Ramos (cell line): Measurements from ENCODE around the gene GLT1D1.

Source experiments
- in situ Hi-C: fragments of 300-500 bp; cut with MboI; formaldehyde crosslinking; loops from one replicate; pipeline ENCODE4 v1.14.3; 2022; ENCODE audit warnings: low sequenced_read_pairs; ENCODE audit not compliant: unreplicated experiment

GLT1D1 gene

DNA sequence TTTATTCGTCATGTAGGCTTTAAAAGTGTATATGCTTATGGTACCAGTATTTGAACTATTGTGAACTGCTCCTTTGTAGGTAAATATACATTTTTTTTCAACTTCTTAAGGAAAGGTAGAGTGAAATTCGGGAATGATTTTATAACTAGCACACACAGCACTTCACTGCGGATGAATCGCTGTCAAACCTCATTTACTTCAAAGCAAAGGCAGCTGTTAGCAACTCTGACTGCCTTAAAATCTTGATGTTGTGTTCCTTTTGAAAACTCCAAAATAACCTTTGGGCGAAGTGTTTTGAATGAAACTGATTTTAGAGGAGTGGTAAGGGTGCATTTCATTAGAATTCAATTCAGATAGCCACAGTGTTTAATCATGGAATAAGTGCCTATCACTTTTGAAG is 95.8 kb downstream of the GLT1D1 start:
- in situ Hi-C loops = no loop called here

DNA sequence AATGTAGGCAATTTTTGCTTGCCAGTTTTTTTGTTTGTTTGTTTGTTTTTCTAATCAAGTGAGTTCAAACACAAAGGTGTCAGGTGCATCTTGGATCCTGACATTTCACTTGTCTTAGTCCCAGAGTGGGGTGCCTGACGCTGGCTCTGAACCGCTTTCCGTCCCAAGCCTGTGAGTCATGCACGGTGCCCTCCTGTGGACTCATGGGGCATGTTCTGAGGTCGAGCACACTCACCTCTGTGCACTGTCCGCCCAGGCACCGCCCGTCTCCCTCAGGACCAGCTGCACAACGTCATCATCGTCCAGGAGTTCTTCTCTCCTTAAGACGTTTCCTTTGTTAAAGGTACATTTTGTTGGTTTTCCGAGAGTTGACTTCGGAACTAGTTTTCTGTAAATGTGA is 98.2 kb downstream of the GLT1D1 start:
- in situ Hi-C loops = no loop called here

DNA sequence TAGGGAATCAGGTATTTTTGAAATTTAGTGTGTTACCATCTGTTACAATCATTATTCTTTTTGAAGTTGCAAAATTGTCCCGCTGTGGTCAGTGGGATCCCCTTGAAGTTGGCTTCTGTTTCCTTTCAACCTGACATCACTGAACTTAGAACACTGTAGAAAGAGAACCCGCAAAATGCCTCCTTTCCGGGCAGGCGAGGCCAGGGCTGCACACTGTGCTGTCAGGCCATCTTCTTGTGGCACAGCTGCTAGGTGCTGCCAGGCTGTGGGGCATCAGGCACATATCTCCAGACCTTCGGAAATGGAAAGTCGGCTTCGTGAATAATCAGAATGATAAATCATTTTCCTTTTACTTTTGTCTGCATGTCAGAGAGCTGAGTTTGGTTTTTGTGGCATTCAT is 103.5 kb downstream of the GLT1D1 start:
- in situ Hi-C loops = no loop called here

DNA sequence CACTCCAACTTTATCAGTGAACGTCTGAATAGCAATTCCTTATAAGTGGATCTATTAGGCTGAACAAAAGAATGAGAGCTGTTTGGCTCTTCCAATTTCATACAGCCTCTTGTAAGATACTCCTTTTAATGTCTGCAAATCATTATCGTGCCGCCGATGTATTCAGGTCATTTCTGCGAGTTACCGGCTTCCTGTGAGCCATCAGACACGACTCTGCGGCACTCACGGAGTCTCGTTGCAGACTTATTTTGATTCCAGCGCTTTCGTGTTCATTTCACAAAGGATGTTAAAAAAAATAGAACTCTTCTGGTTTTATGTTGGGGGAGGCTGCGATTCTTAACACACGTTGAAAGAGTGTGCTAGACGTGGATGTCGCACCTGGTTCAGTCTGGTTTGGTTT is 106.6 kb downstream of the GLT1D1 start:
- in situ Hi-C loops = no loop called here

DNA sequence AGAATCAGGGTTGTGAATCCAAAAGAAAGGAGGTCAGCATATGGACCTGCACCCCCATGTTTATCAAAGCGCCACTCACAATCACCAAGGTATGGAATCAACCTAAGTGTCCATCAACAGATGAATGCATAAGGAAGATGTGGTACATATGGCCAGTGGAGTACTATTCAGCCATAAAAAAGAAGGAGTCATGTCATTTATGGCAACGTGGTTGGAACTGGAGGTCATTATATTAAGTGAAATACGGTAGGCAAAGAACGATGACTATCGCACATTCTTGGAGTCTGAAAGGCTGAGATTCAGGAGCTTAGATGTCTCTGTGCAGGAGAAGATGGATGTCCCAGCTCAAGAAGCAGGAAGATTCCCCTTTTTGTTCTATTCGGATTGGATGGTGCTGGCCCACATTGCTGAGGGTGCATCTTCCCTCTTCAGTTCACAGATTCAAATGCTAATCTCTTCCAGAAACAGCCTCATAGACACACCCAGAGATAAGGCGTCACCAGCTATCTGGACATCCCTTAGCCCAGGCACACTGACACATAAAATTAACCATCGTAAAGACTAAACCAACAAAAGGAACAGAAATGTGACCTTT is 108.1 kb downstream of the GLT1D1 start:
- in situ Hi-C loops = no loop called here

DNA sequence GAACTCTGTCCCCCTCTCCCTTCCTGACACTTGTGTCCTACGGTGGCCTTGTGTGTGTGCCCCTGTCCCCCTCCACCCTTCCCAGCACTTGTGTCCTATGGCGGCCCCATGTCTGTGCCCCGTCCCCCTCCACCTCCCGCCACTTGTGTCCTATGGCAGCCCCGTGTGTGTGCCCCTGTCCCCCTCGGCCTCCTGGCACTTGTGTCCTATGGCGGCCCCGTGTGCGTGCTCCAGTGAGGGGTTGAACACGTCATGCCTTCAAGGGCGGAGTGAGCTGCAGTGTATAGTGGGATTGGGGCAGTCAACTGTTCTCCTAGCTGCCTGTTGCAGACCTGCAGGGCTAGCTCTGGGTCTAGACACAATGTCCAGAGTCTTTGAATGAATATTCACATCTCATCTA is 108.7 kb downstream of the GLT1D1 start:
- in situ Hi-C loops = no loop called here

DNA sequence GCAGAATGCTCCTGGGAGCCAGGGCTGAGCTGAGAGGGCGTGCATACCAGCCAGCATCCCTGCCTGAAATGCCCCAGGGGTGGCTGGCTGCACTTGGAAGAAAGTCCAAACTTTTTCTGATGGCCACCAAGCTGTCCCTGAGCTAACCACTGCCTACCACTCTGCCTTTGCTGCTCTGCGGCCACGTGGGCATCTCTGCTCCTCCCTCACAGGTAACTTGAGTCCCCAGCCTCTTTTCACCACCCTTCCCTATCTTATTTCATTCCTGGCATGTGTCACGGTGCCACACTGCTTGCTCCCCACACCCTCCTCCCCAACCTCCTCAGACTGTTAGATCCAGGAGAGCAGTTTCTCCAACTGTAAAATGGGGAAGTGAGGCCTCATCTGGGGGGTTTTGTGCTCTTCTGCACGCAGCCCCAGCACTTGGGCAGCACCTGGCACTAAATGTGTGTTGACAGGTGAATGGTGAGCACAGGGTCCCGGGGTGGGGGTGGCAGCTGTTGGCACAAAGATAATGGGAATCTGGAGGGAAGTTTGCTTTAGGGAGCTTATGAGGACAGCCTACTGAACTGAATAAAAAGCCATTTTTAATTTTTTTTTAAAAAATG is 113.0 kb downstream of the GLT1D1 start:
- in situ Hi-C loops = no loop called here

DNA sequence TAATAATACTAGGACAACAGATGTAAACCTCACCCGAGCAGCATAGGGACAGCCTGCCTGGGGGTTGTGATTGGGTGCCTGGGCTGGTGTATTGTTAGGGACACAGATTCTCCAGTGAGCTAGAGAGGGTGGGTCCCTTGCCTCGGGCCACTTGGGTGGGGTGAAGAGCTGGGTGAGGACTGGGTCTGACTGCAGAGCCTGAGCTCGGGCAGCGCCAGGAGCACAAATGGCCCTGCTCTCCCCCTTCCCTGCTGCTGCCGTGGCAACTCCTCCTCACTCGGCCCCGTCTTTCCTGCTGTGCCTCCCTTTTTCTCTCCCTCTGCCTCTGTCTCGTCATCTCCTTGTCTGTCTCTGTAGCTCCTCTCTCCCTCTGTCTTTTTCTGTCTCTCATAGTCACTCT is 115.4 kb downstream of the GLT1D1 start:
- in situ Hi-C loops = no loop called here

DNA sequence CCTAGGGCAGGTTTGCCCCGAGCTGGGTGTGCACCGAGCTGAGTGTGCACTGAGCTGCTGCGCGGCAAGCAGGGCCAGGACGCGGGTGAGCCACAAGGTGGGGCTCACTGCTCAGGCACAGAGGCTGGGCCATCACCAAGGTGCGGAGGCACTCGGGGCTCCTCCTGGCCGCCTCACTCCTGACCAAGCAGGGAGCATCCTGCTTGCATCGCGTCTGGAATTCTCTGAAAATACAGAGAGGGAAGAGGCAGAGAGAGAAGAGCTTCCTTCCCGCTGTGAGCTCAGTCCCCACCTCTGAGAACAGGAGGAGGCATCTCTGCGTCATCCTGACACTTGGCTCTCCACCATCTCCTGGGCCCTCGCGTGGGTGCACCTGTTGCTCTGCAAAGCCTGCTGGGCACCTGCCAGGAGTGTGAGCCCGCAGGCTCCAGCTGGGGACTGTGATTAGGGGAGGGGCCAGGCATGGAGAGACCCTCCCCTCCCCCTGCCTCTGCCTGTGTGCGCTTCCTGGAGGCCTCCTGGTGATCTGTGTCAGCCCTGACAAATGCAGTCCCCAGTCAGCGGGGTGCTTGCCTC is 116.3 kb downstream of the GLT1D1 start:
- in situ Hi-C loops = no loop called here

DNA sequence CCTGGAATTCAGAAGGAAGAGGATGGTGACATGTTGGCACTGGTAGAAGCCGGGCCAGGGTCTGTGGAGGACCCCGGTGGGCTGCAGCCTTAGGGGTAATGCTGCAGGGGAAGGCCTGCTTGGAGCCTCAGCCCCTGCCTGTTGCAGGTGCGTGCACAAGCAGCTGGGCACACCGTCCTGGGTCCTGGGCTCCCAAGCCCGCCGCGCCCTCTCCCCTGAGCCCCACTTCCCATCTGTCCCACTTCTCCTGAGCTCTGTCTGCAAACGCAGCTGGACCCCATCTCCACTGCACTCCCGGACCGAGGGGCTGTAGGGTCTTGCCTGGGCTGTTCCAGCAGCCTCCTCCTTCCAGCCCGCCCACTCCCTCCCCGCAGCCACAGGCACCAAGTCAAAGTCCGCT is 116.8 kb downstream of the GLT1D1 start:
- in situ Hi-C loops = no loop called here

DNA sequence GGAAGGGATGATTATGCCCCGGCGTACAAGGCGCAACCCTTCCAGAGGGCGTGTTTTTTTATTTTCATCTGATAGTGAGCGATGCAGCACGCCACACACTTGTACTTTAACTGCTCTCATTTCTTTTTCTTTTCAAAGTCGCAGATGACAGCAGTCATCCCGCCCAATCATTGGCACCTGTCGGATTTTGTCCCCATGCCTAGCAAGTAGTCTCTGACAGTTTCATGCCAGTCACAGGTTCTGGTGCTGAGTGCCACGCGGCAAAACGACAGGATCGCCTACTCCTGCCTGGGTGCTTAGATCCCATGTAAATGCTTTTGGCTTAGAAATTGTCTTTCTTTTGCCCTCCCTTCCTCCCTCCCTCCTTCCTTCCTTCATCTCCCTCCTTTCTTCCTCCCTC is 117.7 kb downstream of the GLT1D1 start:
- in situ Hi-C loops = no loop called here

DNA sequence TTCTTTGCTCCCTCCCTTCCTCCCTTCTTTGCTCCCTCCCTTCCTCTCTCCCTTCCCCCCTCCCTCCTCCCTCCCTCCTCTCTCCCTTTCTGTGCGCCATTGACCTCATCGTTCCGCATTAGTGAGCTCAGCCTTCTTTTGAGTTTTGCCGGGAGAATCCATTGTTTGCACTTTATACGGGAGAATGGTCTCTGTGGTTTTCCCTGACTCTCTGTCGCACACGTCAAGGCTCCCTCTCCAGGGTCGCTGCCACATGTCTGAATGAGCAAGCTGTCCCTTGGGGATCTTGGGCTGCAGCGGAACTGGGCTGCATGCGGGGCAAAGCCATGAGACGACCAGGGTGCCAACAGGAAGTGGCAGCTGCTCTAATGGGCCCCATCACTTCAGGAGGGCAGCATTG is 118.5 kb downstream of the GLT1D1 start:
- in situ Hi-C loops = no loop called here

DNA sequence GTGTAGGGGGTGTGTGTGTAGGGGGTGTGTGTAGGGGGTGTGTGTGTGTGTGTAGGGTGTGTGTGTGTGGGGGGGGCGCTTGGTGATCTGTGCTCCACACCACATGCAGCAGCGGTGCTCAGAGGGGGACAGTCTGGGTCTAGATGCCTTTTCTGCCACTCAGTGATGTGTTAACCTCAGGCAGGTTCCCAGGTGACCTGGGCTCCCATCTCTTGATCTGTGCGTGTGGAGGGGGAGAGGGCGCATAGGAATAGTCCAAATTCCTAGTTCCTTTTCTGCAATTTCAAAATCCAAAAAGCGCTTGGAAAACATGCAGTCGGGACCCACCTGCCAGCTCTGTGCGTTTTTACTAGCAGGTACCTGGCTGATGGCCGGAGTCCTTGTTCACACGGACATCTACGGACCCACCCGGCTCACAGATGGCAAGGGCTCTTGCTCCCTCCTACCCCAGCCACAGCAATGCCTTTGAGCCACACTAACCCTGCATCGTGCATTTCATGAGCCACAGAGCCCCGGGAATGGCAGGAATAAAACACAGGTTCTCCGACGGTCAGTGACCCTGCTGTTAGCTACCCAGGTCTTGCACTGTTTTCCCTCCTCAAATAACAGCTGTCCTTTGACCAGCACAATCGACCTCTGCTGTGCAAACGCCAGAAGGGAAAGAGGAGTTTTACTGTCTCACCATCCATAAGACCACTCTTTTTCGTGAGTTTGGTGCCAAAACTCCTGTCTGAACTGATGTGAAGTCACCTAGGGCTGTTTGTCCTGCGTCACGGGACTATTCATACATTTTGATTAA is 120.8 kb downstream of the GLT1D1 start:
- in situ Hi-C loops = no loop called here

DNA sequence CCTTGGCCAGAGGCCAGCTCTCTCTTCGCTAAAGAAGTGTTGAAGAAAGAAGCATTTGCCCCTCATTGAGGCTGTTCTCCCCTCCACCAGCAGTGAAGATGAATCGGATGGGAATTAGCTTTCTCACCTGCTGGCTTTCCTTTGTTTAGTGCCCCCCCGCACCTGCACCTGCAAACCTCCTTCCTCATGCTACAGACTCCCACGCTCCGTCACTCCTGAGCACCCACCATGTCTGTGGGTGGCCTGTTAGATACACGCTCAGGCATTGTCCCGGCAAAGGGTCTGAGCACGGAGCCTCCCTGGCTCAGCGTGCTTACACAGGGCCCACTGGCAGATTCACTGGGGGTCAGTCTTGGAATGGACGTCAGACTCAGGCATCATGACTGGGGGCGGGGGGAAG is 121.6 kb downstream of the GLT1D1 start:
- in situ Hi-C loops = no loop called here

DNA sequence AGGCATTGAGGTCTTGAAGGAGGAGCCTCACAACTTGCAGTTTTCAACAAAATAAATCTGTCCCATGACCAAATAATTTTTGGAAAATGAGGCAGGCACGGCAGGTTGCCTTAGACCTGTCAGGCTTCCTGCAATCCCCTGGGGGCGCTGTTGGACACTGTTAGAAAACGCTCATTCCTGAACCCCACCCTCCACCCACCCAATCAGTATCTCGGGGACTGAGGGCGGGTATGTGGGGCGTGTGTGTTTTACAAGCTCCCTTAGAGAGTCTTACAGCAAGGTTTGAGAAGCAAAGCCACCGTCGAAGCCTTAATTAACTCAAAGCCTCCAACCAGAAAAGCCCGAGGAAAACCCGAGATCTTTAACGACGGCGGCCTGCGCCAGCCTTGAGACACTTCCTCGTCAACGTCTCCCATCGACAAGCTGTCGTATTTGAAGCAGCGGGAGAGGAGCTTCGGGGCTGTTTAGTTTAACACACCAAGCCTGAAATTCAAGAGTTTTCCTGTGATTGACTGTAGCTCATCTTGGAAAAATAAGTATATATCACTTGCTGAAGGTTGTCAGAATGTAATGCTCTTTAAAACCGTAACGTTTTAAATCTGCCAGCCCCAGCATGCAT is 123.0 kb downstream of the GLT1D1 start:
- in situ Hi-C loops = no loop called here

DNA sequence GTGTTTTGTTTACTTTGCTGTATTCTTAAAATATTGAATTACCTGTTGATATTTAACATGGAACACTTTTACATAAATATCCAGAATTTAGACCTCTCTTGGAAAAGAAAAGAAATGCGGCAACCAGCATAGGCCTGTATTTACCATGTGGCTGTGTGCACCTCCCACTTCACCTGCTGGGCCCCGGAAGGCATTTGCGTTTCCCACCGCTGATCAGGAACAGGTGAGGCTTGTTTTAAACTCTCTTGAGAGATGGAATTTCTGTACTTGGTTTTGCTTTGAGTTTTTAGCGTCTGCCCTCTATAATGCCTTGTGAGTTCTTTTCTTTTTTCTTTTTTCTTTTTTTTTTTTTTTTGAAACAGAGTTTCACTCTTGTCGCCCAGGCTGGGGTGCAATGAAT is 124.2 kb downstream of the GLT1D1 start:
- in situ Hi-C loops = no loop called here

DNA sequence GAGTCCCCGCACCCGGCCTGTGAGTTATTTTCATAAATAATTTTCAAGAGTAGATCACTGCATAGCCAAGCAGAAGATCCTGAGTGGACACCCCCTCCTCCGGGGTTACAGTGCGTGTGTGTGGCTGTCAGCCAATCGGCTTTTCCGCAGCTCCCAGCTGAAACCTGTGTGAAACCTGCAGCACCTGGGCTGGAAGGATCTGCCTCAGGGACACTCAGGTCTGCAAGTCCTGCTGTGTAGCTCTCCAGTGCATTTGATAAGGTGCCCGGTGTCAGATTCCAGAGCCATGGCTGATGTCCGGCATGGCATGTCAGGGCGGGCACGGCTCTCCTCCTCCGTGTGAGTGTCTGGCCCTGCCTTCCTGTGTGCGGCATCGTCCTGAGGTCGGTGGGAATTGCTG is 124.8 kb downstream of the GLT1D1 start:
- in situ Hi-C loops = no loop called here

DNA sequence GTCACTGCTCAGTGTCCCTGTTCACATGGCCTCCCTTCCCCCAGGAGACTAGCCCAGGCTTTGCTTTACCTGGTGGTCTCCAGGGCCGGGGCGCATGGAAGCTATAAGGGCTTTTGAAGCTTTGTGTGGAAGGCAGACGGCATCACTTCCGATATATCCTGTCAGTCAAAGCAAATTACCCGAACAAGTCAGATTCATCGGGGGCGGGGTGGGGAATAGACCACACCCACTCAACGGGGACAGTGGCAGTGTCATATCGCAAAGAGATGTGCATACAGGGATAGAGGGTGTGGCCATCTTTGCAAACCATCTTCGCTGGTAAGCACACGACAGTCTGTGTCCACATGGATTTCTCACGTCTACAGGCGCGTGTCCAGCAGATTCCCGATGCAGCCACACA is 127.3 kb downstream of the GLT1D1 start:
- in situ Hi-C loops = no loop called here

DNA sequence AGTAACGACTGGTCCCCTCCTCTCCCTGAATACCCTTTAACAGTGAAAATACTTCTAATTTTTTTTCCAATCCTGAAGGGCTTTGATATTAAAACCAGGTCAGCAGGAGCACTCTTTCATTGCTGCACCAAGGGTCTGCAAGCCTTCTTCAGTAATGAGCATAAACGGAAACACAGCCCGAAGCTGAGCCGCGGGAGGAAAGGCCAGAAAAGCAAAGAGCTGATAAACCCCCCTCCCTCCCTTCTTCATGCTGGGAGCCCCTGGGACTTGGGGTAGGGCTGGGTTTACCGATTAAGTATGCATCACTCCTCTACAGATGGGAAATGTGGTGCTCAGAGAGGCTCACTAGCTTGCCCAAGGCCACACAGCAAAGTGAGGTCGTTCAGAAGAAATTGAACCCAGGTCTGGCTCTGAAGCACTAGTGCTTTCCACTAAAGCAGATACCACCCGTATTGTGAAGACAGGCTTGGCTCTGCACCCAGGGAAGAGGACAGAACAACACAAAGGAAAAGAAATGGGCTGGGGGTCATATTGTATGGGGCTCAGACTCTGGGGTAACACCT is 128.8 kb downstream of the GLT1D1 start:
- in situ Hi-C loops = no loop called here

DNA sequence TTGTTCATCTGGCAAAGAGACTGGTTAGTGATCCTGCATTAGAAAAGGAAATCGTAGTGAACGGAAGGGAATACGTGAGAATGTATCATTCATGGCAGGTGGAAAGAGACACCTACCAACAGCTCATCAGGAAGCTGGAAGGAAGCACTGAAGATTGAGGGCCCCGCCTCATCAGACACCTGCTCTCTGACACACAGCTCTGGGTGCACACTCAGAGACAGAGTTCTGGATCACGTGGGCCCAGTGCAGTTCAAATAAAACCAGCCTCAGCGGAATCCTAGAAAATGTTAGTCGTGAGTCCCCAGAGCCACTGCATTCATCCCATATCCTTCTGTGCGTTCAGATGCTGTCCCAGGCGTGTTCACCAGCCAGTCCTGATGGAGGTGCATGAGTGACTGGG is 129.7 kb downstream of the GLT1D1 start:
- in situ Hi-C loops = no loop called here

DNA sequence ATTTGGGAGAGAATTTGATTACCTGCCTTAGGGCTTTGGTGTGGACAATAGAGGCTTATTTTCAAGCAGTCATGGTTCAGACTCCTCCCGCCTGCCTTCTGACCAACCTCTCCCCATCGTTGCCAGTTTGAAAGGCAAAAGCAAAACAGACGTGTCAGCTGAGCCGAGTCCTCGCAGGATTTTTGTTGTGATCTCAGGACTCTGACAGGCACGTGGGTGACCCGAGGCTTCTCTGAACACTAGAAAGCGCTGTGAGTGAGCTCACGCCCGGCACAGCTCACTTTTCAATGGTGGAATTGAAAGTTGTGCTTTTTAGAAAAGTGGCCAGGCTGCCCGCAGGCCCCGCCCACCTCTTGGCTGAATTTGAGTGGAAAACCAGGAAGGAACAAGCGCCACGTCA is 130.1 kb downstream of the GLT1D1 start:
- in situ Hi-C loops = no loop called here
